Panc1 (cell line): ENCODE measurements around the gene OR8D4. TPM values are rescaled to one million over a fixed set of nuclear protein-coding genes. Genes with fewer than 3 reads are reported as not detected.

Experiments
- ATAC-seq: fragments of 200-7000 bp; cut with Tn5 transposase; 2 replicates; pipeline ENCODE4 v1.9.1; 2020; ENCODE audit warnings: mild to moderate bottlenecking, moderate library complexity
- BruUV-seq: library from RNA; stranded (reverse); fragments of 400-500 nt; replicated peaks from 2 replicates; lab custom pipeline; 2021; lab: Mats Ljungman, UMichigan
- CTCF ChIA-PET: fragments of 300-600 bp; sonication (Branson Sonifier 250); formaldehyde crosslinking; loops from one replicate; lab custom pipeline; 2022; ENCODE audit warnings: antibody characterized with exemption; lab: Charles Lee
- POLR2A ChIA-PET: fragments of 300-600 bp; sonication (Branson Sonifier 250); formaldehyde crosslinking; loops from one replicate; lab custom pipeline; 2022; ENCODE audit warnings: antibody characterized with exemption; lab: Charles Lee
- DNase-seq: peaks from one replicate; pipeline ENCODE4 v3.0.0-alpha.2; 2010; ENCODE audit warnings: low read depth, low spot score
- H3K27ac ChIP-seq: 2 replicates; pipeline ENCODE4 v1.5.1; 2011; ENCODE audit warnings: mild to moderate bottlenecking, low read length, inconsistent platforms
- H3K27me3 ChIP-seq: fragments of 200-500 bp; sonication (Bioruptor generic); 2 replicates; pipeline ENCODE4 v1.6.0; 2014; ENCODE audit warnings: low read length, inconsistent platforms; ENCODE audit not compliant: control insufficient read depth, insufficient read depth
- H3K36me3 ChIP-seq: fragments of 200-500 bp; sonication (Bioruptor generic); 2 replicates; pipeline ENCODE4 v1.5.1; 2014; ENCODE audit warnings: inconsistent platforms, mild to moderate bottlenecking, low read length, moderate library complexity; ENCODE audit not compliant: control insufficient read depth, insufficient read depth
- H3K4me1 ChIP-seq: 2 replicates; pipeline ENCODE4 v1.5.1; 2011; ENCODE audit warnings: inconsistent platforms, mild to moderate bottlenecking, low read length, moderate library complexity; ENCODE audit not compliant: control insufficient read depth, insufficient read depth
- H3K4me3 ChIP-seq, 2 experiments: 2 replicates each; pipeline ENCODE4 v1.5.1; 2011 to 2012; ENCODE audit warnings: low read depth in 2 of 2, low read length in 2 of 2, mild to moderate bottlenecking in 2 of 2, inconsistent platforms in 1 of 2, moderate library complexity in 1 of 2
- H3K9me3 ChIP-seq: fragments of 200-500 bp; sonication (Bioruptor generic); 2 replicates; pipeline ENCODE4 v1.5.1; 2014; ENCODE audit warnings: low read depth, mild to moderate bottlenecking, inconsistent platforms, low read length, moderate library complexity; ENCODE audit not compliant: control insufficient read depth, insufficient read depth
- CTCF ChIP-seq: fragments of 450-650 bp; IDR thresholded peaks from 2 replicates; pipeline ENCODE4 v1.5.1; 2017; ENCODE audit warnings: mild to moderate bottlenecking
- POLR2AphosphoS5 ChIP-seq: IDR thresholded peaks from 2 replicates; pipeline ENCODE4 v1.6.1; 2012; ENCODE audit warnings: mild to moderate bottlenecking, low read depth, low read length, moderate library complexity
- REST ChIP-seq, 2 experiments: IDR thresholded peaks; 2 replicates each; pipeline ENCODE4 v1.6.1; 2011 to 2012; ENCODE audit warnings: low read depth in 2 of 2, control low read depth in 1 of 2, low read length in 1 of 2, mild to moderate bottlenecking in 1 of 2, moderate library complexity in 1 of 2; ENCODE audit not compliant: insufficient read depth in 1 of 2
- SIN3A ChIP-seq: IDR thresholded peaks from 2 replicates; pipeline ENCODE4 v1.6.1; 2012; ENCODE audit warnings: low read depth, mild to moderate bottlenecking, low read length, moderate library complexity, borderline replicate concordance; ENCODE audit not compliant: insufficient read depth
- TCF7L2 ChIP-seq: IDR thresholded peaks from 2 replicates; pipeline ENCODE4 v1.6.1; 2011; ENCODE audit warnings: mild to moderate bottlenecking, low read depth, low read length, inconsistent platforms
- in situ Hi-C: cut with HindIII; loops from 2 replicates; pipeline ENCODE4 v1.10.0; 2016; ENCODE audit warnings: low sequenced_read_pairs, low pct_unique_long_range_greater_than_20kb
- intact Hi-C: fragments of 100-400 bp; cut with micrococcal nuclease; formaldehyde crosslinking; loops from one replicate; pipeline ENCODE4 v1.10.0; 2022; ENCODE audit not compliant: unreplicated experiment
- total RNA-seq: library from RNA; stranded (reverse); gene quantifications from one replicate; pipeline ENCODE4 v1.2.1, GENCODE V29; 2021; ENCODE audit not compliant: unreplicated experiment

The OR8D4 gene
- total RNA-seq, 1 experiment from 2014 or later: not detected

GRCh38 chr11:123942413-123942812 is 40.4 kb downstream of the OR8D4 start:
- Histone ChIP-seq H3K9me3 (no peaks in the 10 kb centered on the region), H3K4me1 (no peaks in the 10 kb centered on the region), H3K36me3 (no peaks in the 10 kb centered on the region), H3K27ac (no peak overlapping the region), H3K27me3 (no peaks in the 10 kb centered on the region), H3K4me3 (no peak overlapping the region)
- ChIA-PET POLR2A (no interaction called here), CTCF (no interaction called here)
- ATAC-seq: no peak
- BruUV-seq: no TSS peak
- TF ChIP-seq TCF7L2 (no peak), REST (IDR thresholded peaks at IDR 0.05; ENCODE audit: insufficient read depth in 1 of 2, low read depth in 2 of 2, low read length in 1 of 2) (no peak), SIN3A (no peak), CTCF (no peak), POLR2AphosphoS5 (no peak)
- DNase-seq: no peak
- in situ Hi-C loops (no loop called here), intact Hi-C loops (no loop called here)

- no peaks in the 10 kb centered on the region for H3K36me3 ChIP-seq
- DNase-seq (no peak), ATAC-seq (no peak)
- H3K4me1 ChIP-seq: no peaks in the 10 kb centered on the region
- CTCF ChIA-PET: no interaction called here
- POLR2A ChIA-PET: no interaction called here
- H3K27ac ChIP-seq: no peak within 1 kb of the TSS
- in situ Hi-C loops (no loop called here), intact Hi-C loops (no loop called here)
- no peak within 1 kb of the TSS for H3K4me3 ChIP-seq
- BruUV-seq: no TSS peak
- TF ChIP-seq TCF7L2 (no peak), CTCF (no peak), SIN3A (no peak), POLR2AphosphoS5 (no peak), REST (IDR thresholded peaks at IDR 0.05; ENCODE audit: insufficient read depth in 1 of 2, low read depth in 2 of 2, low read length in 1 of 2) (no peak)
- H3K9me3 ChIP-seq: no peaks in the 10 kb centered on the region
- no peaks in the 10 kb centered on the region for H3K27me3 ChIP-seq
Measured at GRCh38 chr11:123943738-123944137, 41.8 kb downstream of the OR8D4 start, which contains the start of gene OR6T1. Gene OR6T1 (minus strand): TSS chr11:123943838. CDS start chr11:123943838, 0 bp downstream.
